22Rv1 (cell line): Measurements from ENCODE around the gene IL33.

Experiments
- ZFX ChIP-seq: fragments of 450-650 bp; IDR thresholded peaks from 2 replicates; pipeline ENCODE4 v1.6.1; 2017; ENCODE audit warnings: antibody characterized with exemption, borderline replicate concordance
- TF ChIP-seq, protein P1 (sequence below): fragments of 450-650 bp; IDR thresholded peaks from 2 replicates; pipeline ENCODE4 v1.5.1; 2017; ENCODE audit warnings: mild to moderate bottlenecking

- TF ChIP-seq, protein P1, sequence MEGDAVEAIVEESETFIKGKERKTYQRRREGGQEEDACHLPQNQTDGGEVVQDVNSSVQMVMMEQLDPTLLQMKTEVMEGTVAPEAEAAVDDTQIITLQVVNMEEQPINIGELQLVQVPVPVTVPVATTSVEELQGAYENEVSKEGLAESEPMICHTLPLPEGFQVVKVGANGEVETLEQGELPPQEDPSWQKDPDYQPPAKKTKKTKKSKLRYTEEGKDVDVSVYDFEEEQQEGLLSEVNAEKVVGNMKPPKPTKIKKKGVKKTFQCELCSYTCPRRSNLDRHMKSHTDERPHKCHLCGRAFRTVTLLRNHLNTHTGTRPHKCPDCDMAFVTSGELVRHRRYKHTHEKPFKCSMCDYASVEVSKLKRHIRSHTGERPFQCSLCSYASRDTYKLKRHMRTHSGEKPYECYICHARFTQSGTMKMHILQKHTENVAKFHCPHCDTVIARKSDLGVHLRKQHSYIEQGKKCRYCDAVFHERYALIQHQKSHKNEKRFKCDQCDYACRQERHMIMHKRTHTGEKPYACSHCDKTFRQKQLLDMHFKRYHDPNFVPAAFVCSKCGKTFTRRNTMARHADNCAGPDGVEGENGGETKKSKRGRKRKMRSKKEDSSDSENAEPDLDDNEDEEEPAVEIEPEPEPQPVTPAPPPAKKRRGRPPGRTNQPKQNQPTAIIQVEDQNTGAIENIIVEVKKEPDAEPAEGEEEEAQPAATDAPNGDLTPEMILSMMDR: no peak
- TF ChIP-seq ZFX: no peak
Measured at GRCh38 chr9:6232336-6232945, 16.8 kb downstream of the IL33 start.
